ENCODE measurements around the gene NSMF.

DNA sequence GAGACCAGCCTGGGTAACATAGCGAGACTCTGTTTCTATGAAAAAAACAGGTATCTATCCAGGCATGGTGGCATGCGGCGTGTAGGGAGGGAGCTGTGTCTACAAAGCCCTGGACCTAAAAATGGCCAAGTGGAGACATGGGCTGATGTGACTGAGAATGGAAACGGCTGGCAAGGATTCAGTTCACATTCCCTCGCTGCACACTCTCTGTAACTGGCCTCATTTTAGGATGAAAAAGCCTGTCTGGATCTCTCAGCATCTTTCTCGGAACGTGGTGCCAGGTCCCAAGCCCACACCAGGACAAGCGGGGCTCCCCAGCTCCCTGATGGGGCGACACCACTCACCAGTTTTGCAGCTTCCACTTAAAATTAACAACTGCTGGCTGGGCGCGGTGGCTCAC lies 49.6 kb downstream of the NSMF start:
- TF ChIP-seq, protein P1, sequence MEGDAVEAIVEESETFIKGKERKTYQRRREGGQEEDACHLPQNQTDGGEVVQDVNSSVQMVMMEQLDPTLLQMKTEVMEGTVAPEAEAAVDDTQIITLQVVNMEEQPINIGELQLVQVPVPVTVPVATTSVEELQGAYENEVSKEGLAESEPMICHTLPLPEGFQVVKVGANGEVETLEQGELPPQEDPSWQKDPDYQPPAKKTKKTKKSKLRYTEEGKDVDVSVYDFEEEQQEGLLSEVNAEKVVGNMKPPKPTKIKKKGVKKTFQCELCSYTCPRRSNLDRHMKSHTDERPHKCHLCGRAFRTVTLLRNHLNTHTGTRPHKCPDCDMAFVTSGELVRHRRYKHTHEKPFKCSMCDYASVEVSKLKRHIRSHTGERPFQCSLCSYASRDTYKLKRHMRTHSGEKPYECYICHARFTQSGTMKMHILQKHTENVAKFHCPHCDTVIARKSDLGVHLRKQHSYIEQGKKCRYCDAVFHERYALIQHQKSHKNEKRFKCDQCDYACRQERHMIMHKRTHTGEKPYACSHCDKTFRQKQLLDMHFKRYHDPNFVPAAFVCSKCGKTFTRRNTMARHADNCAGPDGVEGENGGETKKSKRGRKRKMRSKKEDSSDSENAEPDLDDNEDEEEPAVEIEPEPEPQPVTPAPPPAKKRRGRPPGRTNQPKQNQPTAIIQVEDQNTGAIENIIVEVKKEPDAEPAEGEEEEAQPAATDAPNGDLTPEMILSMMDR (IDR thresholded peaks at IDR 0.05; ENCODE audit: low read length) = no peak
- no peak for TF ChIP-seq EZH2 (IDR thresholded peaks at IDR 0.05; ENCODE audit: borderline replicate concordance, low read length)
